Cardiac fibroblast (primary cell): ENCODE measurements around the gene DGAT2.

Experiments
- DNase-seq, 2 donors: peaks; one replicate each; pipeline versions ENCODE4 v3.0.0 to v3.0.0-alpha.2; 2010; ENCODE audit warnings: low read depth in 2 of 2
- H3K4me3 ChIP-seq, 2 donors: replicated peaks in 1 of 2; 1 replicate in 1 of 2; 2 replicates in 1 of 2; pipeline ENCODE4 v1.5.1; 2011; ENCODE audit warnings: low read depth in 2 of 2, low read length in 2 of 2, mild to moderate bottlenecking in 2 of 2, moderate library complexity in 1 of 2
- TF ChIP-seq, protein P1 (sequence below): IDR thresholded peaks from one replicate; pipeline ENCODE4 v1.5.1; 2011; ENCODE audit warnings: low read depth, mild to moderate bottlenecking, low read length, inconsistent platforms

The DGAT2 gene

GRCh38 chr11:75784085-75784478 lies 15.5 kb downstream of the DGAT2 start:
- no peak for DNase-seq
- TF ChIP-seq, protein P1, sequence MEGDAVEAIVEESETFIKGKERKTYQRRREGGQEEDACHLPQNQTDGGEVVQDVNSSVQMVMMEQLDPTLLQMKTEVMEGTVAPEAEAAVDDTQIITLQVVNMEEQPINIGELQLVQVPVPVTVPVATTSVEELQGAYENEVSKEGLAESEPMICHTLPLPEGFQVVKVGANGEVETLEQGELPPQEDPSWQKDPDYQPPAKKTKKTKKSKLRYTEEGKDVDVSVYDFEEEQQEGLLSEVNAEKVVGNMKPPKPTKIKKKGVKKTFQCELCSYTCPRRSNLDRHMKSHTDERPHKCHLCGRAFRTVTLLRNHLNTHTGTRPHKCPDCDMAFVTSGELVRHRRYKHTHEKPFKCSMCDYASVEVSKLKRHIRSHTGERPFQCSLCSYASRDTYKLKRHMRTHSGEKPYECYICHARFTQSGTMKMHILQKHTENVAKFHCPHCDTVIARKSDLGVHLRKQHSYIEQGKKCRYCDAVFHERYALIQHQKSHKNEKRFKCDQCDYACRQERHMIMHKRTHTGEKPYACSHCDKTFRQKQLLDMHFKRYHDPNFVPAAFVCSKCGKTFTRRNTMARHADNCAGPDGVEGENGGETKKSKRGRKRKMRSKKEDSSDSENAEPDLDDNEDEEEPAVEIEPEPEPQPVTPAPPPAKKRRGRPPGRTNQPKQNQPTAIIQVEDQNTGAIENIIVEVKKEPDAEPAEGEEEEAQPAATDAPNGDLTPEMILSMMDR: no peak
- no peak overlapping the region for H3K4me3 ChIP-seq

- no peak overlapping the region for H3K4me3 ChIP-seq
- DNase-seq: no peak
- TF ChIP-seq, protein P1: no peak
Measured at GRCh38 chr11:75784506-75784905, 15.9 kb downstream of the DGAT2 start.

DNA sequence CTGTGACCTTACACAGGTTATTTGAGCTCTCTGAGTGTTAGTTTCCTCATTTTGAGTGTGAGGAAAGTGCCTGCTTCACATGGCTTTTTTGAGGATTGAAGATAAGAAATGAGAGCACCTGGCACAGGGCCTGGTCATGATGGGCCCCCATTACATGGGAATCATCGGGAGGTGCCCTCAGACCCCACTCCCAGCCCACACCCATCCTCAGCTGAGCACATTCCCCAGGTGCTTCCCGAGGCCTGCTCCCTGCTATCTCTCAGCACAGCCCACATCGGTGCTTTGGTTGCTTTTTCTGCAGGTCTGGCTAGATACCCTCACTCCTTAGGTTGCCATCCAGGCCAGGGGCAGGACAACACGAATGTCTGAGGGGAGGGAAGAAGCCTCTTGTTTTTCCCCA lies 16.6 kb downstream of the DGAT2 start:
- DNase-seq: no peak
- TF ChIP-seq, protein P1: no peak

GRCh38 chr11:75786101-75786736 lies 17.6 kb downstream of the DGAT2 start:
- no peak for DNase-seq
- TF ChIP-seq, protein P1: no peak
- no peak overlapping the region for H3K4me3 ChIP-seq

More for the DNA sequence above, 16.6 kb downstream of the DGAT2 start:
- H3K4me3 ChIP-seq: no peak overlapping the region

DNA sequence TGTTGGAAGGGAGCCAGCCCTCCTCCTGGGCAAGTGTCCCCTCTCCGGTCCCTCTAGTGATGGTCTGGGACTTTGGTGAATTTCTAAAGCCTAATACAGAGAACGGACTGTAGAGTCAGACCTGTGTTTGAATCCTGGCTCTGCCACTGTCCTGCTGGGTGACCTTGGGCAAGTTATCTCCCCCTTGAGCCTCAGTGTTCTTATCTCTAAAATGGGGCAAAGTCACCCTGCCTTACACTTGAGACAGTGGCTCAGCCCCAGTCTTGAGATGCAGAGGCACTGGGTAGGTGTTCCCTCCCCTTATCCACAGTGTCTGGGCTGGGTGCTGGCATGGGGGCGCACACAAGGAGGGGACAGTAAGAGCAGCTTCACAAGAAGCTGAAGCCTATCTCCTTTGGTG lies 20.9 kb downstream of the DGAT2 start:
- TF ChIP-seq, protein P1: no peak
- H3K4me3 ChIP-seq: no peak overlapping the region
- no peak for DNase-seq

GRCh38 chr11:75790986-75791385 lies 22.4 kb downstream of the DGAT2 start:
- no peak for DNase-seq
- no peak overlapping the region for H3K4me3 ChIP-seq
- TF ChIP-seq, protein P1: no peak

DNA sequence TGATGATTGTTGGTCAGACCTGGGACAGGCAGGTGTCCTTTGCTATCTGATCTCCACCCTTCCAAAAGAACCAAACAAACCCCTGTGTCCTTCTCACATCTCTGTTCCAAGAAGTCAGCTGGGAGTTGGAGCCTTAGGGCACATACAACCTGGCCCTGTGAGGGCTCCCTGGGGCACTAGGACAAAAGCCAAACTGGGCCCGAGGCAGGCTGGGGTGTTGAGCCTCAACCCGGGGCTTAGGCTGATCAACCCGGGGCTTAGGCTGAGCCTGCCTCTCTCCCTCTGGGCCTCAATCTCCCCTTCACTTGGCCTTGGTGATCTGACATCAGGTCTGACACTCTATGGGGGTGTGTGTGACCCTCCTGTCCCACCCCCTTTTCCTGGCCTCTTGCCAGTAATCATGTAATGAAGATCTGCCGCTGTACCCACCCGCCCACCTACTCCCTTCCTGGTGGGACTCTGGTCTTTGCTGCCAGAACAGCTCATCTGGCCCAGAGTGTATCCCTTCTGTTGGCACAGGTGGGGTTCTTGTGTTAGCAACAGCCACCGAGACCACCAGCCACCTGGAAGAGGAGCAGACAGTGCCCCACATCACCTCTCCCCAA lies 23.7 kb downstream of the DGAT2 start:
- no peak overlapping the region for H3K4me3 ChIP-seq
- DNase-seq: no peak
- TF ChIP-seq, protein P1: no peak
